GM10266 (cell line): ENCODE results near the gene RPL22.

Source experiments
- DNase-seq: peaks from one replicate; pipeline ENCODE4 v3.0.0; 2012; ENCODE audit errors: extremely low spot score
- CTCF ChIP-seq: IDR thresholded peaks from 2 replicates; pipeline ENCODE4 v1.5.1; 2012; ENCODE audit warnings: mild to moderate bottlenecking, low read depth; ENCODE audit not compliant: control insufficient read depth, insufficient read depth; ENCODE audit errors: missing control alignments

Gene RPL22

GRCh38 chr1:6244401-6245049 is 45.1 kb upstream of the RPL22 start:
- DNase-seq, result no peak
- TF ChIP-seq CTCF, result no peak

GRCh38 chr1:6243993-6244392 is 44.6 kb upstream of the RPL22 start, which contains the start of gene HES3:
Gene HES3, plus strand, starts transcription at chr1:6244179. Its CDS starts 187 bp downstream, at chr1:6244366.
- TF ChIP-seq CTCF, result no peak
- DNase-seq, result no peak

DNA sequence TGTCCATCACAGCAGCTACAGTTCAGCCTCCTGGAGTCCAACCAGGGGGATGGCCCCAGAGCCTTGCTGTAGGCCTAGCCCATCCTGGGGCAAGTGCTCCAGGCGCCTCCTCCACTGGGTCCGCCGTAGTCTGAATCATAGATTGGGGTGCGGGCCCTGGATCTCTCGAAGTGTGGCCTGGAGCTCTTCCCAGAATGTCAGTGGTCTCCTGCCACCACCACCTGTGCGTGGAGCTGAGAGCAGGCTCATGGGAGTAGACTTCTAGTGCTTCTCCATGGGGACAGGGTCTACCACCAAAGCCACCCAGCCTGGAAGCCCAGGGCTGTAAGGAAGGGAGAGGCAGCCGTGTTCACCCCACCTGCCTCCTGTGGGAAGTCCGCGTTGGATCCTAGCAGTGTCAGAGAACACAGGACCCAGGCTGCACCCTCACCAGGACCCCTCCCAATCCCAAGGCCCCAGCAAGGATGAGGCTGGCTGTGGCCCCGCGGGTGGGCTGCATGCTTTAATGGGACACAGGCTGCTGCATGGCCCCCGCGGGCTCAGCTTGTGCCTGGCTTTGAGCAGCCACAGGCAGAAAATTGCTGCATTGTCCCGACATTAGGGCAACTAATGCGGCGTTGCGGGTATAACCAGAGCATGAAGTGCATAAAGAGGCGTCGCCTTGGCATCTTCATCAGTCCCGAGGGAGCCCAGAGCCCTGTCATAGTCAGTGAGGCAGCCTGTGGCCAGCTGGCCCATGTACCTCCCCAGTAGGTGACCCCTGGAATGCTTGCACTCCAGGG is 43.8 kb upstream of the RPL22 start:
- no peak for DNase-seq
- TF ChIP-seq CTCF, result no peak

DNA sequence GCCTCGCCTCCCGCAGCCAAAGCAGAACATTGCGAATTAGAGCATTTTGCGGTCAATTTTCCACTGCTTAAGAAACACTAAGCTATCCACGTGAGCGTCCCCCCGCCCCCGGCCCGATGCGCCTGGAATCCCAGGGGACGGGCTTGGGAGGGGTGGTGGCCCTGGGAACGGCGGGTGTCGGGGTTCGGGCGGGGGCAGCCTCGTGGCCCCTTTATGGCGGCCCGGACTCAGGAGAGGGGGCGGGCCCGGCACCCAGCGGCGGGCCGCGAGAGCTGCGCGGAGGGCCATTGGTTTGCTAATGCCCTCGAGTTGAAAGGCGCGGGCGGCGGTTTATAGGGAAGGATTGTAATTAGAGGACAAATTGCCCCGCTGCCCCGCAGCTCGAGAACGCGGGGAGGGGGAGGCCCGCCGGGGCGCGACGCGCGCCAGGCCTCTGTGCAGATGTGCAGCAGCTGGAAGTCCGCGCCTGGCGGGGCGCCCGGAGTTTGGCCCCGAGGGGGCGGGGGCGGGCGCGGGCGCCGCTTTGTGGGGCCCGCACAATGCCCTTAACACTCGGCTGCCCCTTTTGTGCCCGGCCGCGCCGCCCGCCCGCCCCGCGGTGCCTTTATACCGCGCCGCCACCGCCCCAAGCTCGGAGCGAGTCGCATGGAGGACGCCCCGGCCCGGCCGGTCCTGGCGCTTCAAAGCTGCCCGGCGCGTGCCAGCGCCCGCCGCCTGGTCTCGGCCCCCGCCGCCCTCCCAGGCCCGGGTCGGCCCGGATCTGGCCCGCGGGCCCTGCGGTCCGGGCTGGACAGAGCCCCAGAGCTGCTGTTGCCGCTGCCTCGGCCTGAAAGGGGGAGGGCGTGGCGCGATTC is 42.7 kb upstream of the RPL22 start:
- no peak for DNase-seq
- no peak for TF ChIP-seq CTCF

DNA sequence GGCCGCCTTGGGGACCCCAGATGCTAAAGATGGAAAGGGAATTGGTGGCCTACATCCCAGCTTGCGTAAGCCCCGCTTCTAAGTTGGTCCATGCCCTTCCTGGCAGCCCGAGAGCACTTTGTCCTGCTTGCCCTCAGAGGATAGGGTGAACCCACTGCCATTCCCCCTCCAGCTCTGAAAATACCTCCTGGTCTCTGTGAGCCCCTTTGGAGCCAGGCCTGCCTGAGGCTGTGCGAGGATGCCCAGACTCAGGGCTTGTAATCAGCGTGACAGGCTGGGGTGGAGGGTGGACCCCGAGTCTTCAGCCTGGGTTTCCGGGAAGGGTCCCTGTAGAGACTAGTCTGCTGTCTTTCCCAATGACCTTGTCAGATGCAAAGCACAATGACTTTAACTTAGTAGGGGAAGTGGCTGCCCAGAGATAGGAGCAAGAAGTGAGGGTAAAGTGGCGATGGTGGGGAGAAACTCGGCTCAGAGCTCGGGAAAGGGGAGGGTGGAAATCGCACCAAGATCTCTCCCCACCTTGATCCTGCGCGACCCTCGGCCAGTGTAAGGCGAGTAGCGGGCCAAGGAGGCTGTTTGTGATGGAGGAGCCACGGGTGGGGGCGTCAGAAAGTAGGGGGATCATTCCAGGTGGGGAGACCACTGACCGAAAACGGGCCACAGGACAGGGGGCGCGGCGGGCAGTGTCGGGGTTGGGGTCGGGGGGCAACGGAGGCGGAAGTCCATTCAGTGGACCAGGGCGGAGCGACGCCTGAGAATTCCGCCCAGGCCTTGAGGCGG is 41.9 kb upstream of the RPL22 start:
- no peak for DNase-seq
- TF ChIP-seq CTCF, result no peak

DNA sequence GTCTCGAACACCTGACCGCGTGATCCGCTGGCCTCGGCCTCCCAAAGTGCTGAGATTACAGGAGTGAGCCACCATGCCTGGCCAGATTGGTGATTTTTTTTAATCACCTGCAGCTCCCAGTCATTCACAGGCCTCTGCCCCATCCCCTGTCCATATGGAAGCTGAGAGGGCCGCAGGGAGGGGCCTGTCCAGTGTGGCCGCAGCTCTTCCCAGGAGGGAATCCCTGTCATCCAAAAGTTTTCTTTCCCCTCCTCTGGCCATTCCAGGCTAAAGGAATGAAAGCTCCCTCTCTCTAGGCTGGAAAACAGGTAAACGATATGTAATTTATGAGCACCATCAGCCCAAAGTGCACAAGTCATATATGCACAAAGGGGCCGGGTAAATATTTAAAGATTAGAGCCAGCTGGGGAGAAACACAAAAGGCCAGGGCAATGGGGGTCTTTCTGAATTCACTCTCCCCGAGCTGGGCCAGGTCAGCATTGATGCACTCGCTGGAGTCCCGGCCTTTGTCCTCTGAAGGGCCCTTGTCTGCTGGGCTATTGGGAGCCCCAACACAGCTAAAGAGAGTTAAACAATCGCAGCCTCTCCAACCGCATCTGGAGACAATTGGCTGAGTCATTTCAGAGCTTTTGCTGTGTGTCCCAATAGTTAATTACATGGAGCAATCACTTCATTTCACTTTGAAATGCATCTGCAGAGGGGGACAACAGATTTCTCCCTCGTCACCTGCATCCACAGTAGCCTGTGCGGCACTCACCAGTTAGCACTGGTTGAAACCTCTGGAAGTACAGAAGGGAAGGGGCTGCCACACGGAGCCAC is 40.8 kb upstream of the RPL22 start:
- no peak for DNase-seq

More for the DNA sequence above, 40.8 kb upstream of the RPL22 start:
- TF ChIP-seq CTCF, result no peak
